K562 (cell line): ENCODE data around the gene SGK1. TPM values are rescaled to one million over a fixed set of nuclear protein-coding genes. Genes with fewer than 3 reads are reported as not detected.
A peak's percentile ranks its signal among the peaks of the same experiment; 100 is the strongest.

Source experiments
- EP300 ChIP-seq: IDR thresholded peaks from 2 replicates; pipeline ENCODE4 v1.6.1; 2012; ENCODE audit warnings: low read length, improper control_type of control experiment
- ERF ChIP-seq: fragments of 450-650 bp; formaldehyde crosslinking; IDR thresholded peaks from 2 replicates; pipeline ENCODE4 v1.4.0; 2020; ENCODE audit warnings: mild to moderate bottlenecking, mixed read lengths
- FOXK2 ChIP-seq, 2 experiments: fragments of 450-650 bp; IDR thresholded peaks in 1 of 2; conservative IDR thresholded peaks in 1 of 2; 2 replicates each; pipeline ENCODE4 v1.6.1; 2016; ENCODE audit warnings: low read depth in 2 of 2, mild to moderate bottlenecking in 1 of 2
- GATAD2A ChIP-seq: fragments of 450-650 bp; IDR thresholded peaks from 2 replicates; pipeline ENCODE4 v1.6.1; 2017
- GATAD2B ChIP-seq: fragments of 450-650 bp; IDR thresholded peaks from 2 replicates; pipeline ENCODE4 v1.6.1; 2017; ENCODE audit warnings: mild to moderate bottlenecking, borderline replicate concordance
- KDM1A ChIP-seq, 2 experiments: fragments of 450-650 bp; IDR thresholded peaks; 2 replicates each; pipeline ENCODE4 v1.6.1; 2016; ENCODE audit warnings: mild to moderate bottlenecking in 2 of 2
- KLF16 ChIP-seq: IDR thresholded peaks from 2 replicates; pipeline ENCODE4 v1.6.1; 2016; ENCODE audit warnings: antibody characterized with exemption
- LCOR ChIP-seq: sonication (generic); formaldehyde crosslinking; IDR thresholded peaks from 2 replicates; pipeline ENCODE4 v1.8.0; 2022; ENCODE audit warnings: mild to moderate bottlenecking, missing genetic modification reagents
- SIRT6 ChIP-seq: IDR thresholded peaks from one replicate; pipeline ENCODE4 v1.6.1; 2012; ENCODE audit warnings: low read depth, mild to moderate bottlenecking, control low read depth, inconsistent platforms, low read length, moderate library complexity
- SMARCA4 ChIP-seq: fragments of 450-650 bp; IDR thresholded peaks from 2 replicates; pipeline ENCODE4 v1.6.1; 2016
- ZNF316 ChIP-seq: fragments of 450-650 bp; IDR thresholded peaks from 2 replicates; pipeline ENCODE4 v1.6.1; 2016
- ZNF583 ChIP-seq: fragments of 250-450 bp; sonication (Bioruptor Pico); IDR thresholded peaks from 2 replicates; pipeline ENCODE4 v1.4.0; 2020
- polyA plus RNA-seq, 8 experiments: library from polyadenylated mRNA; depleted of rRNA in 4 of 8; stranded (reverse) in 5 of 8; unstranded in 3 of 8; fragments of >200 nt; fragmentation: Nextera tagmentation in 2 of 8; fragmentation: Illumina TruSeq in 1 of 8; extraction: Ambion mirVana in 2 of 8; extraction: Trizol in 1 of 8; gene quantifications; 2 replicates each; pipeline versions ENCODE4 v1.2.1 to v1.2.3, GENCODE V29; 2011 to 2014; ENCODE audit warnings: inconsistent platforms in 1 of 8, missing spikeins in 1 of 8
- total RNA-seq, 7 experiments: library from RNA; depleted of rRNA in 6 of 7; stranded (reverse); fragments of >200 nt in 6 of 7; fragmentation: Illumina TruSeq in 2 of 7; extraction: Trizol in 2 of 7; gene quantifications; 2 replicates each; pipeline versions ENCODE4 v1.2.1 to v1.2.3, GENCODE V29; 2011 to 2021; ENCODE audit warnings: low replicate concordance in 1 of 7
- TF ChIP-seq, protein P1 (sequence below): fragments of 250-450 bp; sonication (Bioruptor Pico); IDR thresholded peaks from 2 replicates; pipeline ENCODE4 v1.4.0; 2020; ENCODE audit warnings: mild to moderate bottlenecking, moderate library complexity
- TF ChIP-seq, protein P2 (sequence below), 2 experiments: IDR thresholded peaks in 1 of 2; conservative IDR thresholded peaks in 1 of 2; 2 replicates each; pipeline ENCODE4 v1.6.1; 2016; ENCODE audit warnings: low read depth in 2 of 2, mild to moderate bottlenecking in 1 of 2, missing compliant biosample characterization in 1 of 2, missing genetic modification characterization in 1 of 2, moderate library complexity in 1 of 2
- TF ChIP-seq, protein P3 (sequence below): sonication (generic); formaldehyde crosslinking; IDR thresholded peaks from 2 replicates; pipeline ENCODE4 v1.8.1; 2023; ENCODE audit warnings: mild to moderate bottlenecking, missing genetic modification reagents
- TF ChIP-seq, protein P4 (sequence below): fragments of 250-450 bp; sonication (Bioruptor Pico); IDR thresholded peaks from 2 replicates; pipeline ENCODE4 v1.5.0; 2021; ENCODE audit warnings: mild to moderate bottlenecking, moderate library complexity
- TF ChIP-seq, protein P5 (sequence below): fragments of 450-650 bp; formaldehyde crosslinking; IDR thresholded peaks from 2 replicates; pipeline ENCODE4 v1.4.0; 2020; ENCODE audit warnings: mild to moderate bottlenecking

SGK1 gene
- total and polyA plus RNA-seq, 9 of the 15 experiments (the other 6 are each of a cell fraction or from before 2014, with no cell fraction given) = 3.5 to 7.2 (median 3.9) TPM

DNA sequence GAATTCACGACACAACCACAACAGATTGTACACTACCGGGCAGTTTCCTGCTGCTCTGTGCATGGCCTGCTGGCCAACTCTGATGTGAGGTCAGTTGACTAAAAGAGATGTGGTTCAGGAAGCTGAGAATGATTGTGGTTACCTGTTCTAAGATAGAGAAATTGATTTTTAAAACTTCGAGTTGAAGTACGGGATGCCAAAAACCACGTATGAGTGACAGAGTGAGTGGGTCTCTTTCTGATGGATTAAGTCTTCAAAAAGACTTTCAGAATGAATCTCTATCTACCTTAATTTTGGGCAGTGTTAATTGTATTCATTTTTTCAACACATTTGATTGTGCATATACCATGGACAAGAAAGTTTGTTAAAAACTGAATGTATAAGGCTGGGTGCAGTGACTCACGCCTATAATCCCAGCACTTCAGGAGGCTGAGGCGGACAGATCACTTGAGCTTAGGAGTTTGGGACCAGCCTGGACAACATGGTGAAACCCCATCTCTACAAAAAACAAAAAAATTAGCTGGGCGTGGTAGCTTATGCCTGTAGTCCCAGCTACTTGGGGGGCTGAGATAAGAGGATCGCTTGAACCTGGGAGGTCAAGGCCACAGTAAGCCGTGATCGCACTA, 121.2 kb downstream of the SGK1 start (continued):
- TF ChIP-seq ERF (CRISPR knock-in tag) = no peak
- TF ChIP-seq SIRT6 = no peak
- TF ChIP-seq, protein P1, sequence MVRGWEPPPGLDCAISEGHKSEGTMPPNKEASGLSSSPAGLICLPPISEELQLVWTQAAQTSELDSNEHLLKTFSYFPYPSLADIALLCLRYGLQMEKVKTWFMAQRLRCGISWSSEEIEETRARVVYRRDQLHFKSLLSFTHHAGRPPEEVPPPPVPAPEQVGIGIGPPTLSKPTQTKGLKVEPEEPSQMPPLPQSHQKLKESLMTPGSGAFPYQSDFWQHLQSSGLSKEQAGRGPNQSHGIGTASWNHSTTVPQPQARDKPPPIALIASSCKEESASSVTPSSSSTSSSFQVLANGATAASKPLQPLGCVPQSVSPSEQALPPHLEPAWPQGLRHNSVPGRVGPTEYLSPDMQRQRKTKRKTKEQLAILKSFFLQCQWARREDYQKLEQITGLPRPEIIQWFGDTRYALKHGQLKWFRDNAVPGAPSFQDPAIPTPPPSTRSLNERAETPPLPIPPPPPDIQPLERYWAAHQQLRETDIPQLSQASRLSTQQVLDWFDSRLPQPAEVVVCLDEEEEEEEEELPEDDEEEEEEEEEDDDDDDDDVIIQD (CRISPR knock-in tag) = no peak
- TF ChIP-seq, protein P2, sequence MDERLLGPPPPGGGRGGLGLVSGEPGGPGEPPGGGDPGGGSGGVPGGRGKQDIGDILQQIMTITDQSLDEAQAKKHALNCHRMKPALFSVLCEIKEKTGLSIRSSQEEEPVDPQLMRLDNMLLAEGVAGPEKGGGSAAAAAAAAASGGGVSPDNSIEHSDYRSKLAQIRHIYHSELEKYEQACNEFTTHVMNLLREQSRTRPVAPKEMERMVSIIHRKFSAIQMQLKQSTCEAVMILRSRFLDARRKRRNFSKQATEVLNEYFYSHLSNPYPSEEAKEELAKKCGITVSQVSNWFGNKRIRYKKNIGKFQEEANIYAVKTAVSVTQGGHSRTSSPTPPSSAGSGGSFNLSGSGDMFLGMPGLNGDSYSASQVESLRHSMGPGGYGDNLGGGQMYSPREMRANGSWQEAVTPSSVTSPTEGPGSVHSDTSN (CRISPR knock-in tag; IDR thresholded peaks at IDR 0.05; ENCODE audit: low read depth) = no peak
- TF ChIP-seq, protein P2 (tag; conservative IDR thresholded peaks at IDR 0.05; ENCODE audit: low read depth) = no peak
- TF ChIP-seq LCOR (CRISPR knock-in tag) = 0 out of 2 replicates have a peak, but pooled peaks have one; percentile 56
- peak; percentile 63; the same call in 1 of the 2 replicates for TF ChIP-seq ZNF583
- no peak for TF ChIP-seq GATAD2A
- TF ChIP-seq, protein P3, sequence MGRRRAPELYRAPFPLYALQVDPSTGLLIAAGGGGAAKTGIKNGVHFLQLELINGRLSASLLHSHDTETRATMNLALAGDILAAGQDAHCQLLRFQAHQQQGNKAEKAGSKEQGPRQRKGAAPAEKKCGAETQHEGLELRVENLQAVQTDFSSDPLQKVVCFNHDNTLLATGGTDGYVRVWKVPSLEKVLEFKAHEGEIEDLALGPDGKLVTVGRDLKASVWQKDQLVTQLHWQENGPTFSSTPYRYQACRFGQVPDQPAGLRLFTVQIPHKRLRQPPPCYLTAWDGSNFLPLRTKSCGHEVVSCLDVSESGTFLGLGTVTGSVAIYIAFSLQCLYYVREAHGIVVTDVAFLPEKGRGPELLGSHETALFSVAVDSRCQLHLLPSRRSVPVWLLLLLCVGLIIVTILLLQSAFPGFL (CRISPR knock-in tag) = no peak
- peak; percentile 65; the same call in 1 of the 2 replicates for TF ChIP-seq SMARCA4
- TF ChIP-seq, protein P4, sequence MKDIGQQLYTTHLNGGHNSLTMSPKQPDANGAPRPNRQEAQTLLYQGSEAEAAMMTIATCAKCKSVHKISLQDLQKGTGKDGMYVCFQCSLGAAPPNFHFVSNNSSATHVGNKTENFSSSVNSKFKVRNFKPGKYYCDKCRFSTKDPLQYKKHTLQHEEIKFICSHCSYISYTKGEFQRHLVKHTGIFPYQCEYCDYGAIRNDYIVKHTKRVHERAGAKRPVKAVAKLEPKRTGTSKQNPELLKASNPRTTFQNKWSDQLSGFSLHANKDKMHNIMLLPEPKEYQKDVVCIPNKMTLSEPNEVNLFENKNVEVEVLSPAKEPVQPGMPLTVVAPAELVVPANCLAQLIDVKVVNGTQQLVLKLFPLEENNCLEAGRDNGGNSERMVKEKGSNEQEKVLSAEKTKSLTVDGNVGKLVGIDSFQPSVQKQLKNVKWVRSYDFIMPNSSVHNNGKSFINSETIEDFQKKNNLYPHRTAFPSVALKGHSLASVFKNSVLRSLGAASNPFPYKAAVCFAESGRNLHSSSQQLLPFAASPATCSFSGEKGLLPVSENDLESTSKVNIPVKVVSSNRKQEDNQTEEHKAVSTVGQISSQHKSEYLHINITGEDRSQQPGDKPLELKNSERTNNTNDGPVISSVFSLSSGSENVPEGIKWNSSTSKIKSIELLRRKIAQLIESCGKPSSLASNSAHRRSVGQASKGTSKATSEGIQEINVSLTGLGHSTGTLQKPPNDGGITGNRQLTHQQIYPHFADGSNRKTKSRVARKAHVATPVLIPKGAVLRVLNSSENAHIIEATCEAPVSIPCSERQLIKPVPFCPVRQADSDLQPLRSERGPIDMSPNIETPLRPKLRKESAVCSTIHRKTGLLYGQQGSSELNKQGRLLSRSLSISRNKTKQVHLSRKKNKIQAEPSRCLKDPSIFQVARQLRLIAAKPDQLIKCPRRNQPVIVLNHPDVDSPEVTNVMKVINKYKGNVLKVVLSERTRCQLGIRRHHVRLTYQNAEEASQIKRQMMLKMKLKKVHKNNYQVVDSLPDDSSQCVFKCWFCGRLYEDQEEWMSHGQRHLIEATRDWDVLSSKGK (CRISPR knock-in tag) = no peak
- TF ChIP-seq KLF16 = peak; percentile 34; the same call in 1 of the 2 replicates
- peak; percentile 69 to 81; a peak in 3 of 4 replicates for TF ChIP-seq KDM1A (IDR thresholded peaks at IDR 0.05)
- no peak for TF ChIP-seq ZNF316
- TF ChIP-seq GATAD2B = no peak
- TF ChIP-seq EP300 = peak; percentile 69
- TF ChIP-seq, protein P5, sequence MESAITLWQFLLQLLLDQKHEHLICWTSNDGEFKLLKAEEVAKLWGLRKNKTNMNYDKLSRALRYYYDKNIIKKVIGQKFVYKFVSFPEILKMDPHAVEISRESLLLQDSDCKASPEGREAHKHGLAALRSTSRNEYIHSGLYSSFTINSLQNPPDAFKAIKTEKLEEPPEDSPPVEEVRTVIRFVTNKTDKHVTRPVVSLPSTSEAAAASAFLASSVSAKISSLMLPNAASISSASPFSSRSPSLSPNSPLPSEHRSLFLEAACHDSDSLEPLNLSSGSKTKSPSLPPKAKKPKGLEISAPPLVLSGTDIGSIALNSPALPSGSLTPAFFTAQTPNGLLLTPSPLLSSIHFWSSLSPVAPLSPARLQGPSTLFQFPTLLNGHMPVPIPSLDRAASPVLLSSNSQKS (CRISPR knock-in tag) = no peak
- TF ChIP-seq FOXK2 (conservative IDR thresholded peaks at IDR 0.05 in 1 of 2, IDR thresholded peaks at IDR 0.05 in 1 of 2; ENCODE audit: low read depth in 2 of 2) = peak in 1 of 2 experiments; percentile 25; a peak in 1 of 4 replicates
